Measurements from ENCODE around the gene ZNF28. TPM values are rescaled to one million over a fixed set of nuclear protein-coding genes. Genes with fewer than 3 reads are reported as not detected.
"Not testable (repeated sequence)": the region's sequence is repeated elsewhere in the genome, so short reads cannot be mapped to it uniquely, and the experiment has no call there.

The ZNF28 gene
- 16.6 and 20.4 TPM in 2 replicates for total RNA-seq
- long read RNA-seq, full-length matches to known transcripts: 7 of 25 reads
- long read RNA-seq, partial matches to known transcripts: 7 of 25 reads
- long read RNA-seq, other reads (novel, unspliced or antisense): 11 of 25 reads

DNA sequence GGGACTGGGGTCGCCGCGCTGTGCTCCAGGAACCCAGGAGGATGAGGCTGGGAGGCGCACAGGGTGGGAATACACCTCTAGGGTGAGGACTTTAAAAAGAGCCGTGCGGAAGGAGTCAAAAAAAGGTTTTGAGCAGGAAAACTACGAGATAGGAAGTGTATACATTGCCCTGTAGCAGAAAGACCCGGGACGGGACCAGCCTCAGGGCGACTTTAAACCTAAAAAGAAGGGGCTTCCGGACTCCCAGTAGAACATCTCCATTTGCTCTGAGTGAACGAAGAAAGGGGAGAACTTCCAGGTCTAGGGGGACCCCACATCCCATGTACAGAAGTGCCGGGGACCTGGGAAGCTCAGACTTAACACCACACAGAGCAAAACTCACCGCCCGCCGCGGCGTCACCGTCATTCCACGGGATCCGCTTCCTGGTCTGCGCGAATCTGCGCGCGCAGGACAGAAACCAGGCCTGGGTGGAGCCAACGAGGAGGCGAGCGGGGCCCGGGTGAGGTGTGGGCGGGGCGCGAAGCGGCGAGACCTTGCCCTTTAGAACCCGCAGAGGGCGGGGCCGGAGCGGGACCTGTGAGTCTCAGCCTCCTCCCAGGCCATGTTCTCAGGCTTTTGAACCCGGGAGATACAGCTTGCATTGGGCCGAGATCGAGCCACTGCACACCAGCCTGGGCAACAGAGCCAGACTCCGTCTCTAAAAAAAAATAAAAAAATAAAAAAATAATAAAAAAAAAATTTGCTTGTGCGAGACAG, at the start of gene ZNF28:
Gene ZNF28 (minus strand): TSS at position 430 of the 757 bp plus-strand sequence. CDS start 3,675 bp downstream, outside the sequence.
- peak; percentile 87 for DNase-seq (ENCODE audit: extremely low spot score, unreplicated experiment)
- peaks cover 14% of the 10 kb centered on the region for H3K36me3 Mint-ChIP-seq (ENCODE audit: unreplicated experiment)

DNA sequence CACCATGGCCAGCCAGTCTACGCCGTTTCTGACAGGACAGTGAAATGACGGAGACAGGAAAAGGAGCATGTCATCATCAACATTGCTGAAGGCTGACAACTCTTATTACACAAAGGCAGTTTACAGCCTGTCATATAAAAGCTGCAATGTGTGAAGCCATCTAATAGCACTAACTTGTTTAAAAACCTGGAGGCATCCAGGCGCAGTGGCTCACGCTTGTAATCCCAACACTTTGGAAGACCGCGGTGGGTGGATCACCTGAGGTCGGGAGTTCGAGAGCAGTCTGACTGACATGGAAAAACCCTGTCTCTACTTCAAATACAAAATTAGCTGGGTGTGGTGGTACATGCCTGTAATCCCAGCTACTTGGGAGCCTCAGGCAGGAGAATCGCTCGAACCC, 46.6 kb upstream of the ZNF28 start:
- not testable (repeated sequence) for H3K27me3 Mint-ChIP-seq (ENCODE audit: unreplicated experiment); H3K27ac Mint-ChIP-seq (ENCODE audit: unreplicated experiment); DNase-seq (ENCODE audit: extremely low spot score, unreplicated experiment); H3K36me3 Mint-ChIP-seq (ENCODE audit: unreplicated experiment); H3K4me1 Mint-ChIP-seq (ENCODE audit: unreplicated experiment); H3K4me3 Mint-ChIP-seq (ENCODE audit: unreplicated experiment)
- H3K9me3 Mint-ChIP-seq (ENCODE audit: unreplicated experiment): peaks cover 14% of the 10 kb centered on the region

More for the DNA sequence above, at the start of gene ZNF28:
- peak within 1 kb of the TSS; percentile 88 for H3K27ac Mint-ChIP-seq (ENCODE audit: unreplicated experiment)
- H3K4me1 Mint-ChIP-seq (ENCODE audit: unreplicated experiment); H3K27me3 Mint-ChIP-seq (ENCODE audit: unreplicated experiment); H3K9me3 Mint-ChIP-seq (ENCODE audit: unreplicated experiment): not testable (repeated sequence)
- H3K4me3 Mint-ChIP-seq (ENCODE audit: unreplicated experiment): peak within 1 kb of the TSS; percentile 87

DNA sequence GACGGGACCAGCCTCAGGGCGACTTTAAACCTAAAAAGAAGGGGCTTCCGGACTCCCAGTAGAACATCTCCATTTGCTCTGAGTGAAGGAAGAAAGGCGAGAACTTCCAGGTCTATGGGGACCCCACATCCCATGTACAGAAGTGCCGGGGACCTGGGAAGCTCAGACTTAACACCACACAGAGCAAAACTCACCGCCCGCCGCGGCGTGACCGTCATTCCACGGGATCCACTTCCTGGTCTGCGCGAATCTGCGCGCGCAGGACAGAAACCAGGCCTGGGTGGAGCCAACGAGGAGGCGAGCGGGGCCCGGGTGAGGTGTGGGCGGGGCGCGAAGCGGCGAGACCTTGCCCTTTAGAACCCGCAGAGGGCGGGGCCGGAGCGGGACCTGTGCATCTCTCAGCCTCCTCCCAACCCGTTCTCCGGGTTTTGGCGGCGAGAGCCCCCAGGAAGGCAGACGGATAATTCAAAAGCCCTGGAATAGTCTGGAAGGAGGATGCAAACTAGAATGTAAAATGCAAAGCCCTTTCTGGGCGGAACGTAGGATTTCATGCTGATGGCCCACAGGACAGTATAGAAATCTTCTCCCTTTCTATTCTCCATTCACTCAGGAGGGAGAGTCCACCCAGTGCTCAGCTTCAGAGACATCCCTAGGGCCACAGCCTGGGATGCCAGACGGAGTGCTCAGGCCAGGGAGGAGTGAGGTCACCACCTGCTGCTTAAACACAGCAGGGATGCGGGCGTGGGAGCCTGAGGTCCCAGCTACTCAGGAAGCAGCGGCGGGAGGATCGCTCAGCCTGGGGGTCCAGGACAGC, 36.2 kb upstream of the ZNF28 start, which contains the start of gene ZNF468:
Gene ZNF468 (minus strand): TSS at position 242 of the 814 bp plus-strand sequence. CDS start 3,347 bp downstream, outside the sequence.
- peak; percentile 92 for DNase-seq (ENCODE audit: extremely low spot score, unreplicated experiment)
- H3K9me3 Mint-ChIP-seq (ENCODE audit: unreplicated experiment): peaks cover 15% of the 10 kb centered on the region
- peak within 1 kb of the TSS; percentile 91 for H3K27ac Mint-ChIP-seq (ENCODE audit: unreplicated experiment)
- H3K4me1 Mint-ChIP-seq (ENCODE audit: unreplicated experiment): peaks cover 15% of the 10 kb centered on the region
- peak within 1 kb of the TSS; percentile 90 for H3K4me3 Mint-ChIP-seq (ENCODE audit: unreplicated experiment)
- not testable (repeated sequence) for H3K27me3 Mint-ChIP-seq (ENCODE audit: unreplicated experiment)
- H3K36me3 Mint-ChIP-seq (ENCODE audit: unreplicated experiment): peaks cover 19% of the 10 kb centered on the region

DNA sequence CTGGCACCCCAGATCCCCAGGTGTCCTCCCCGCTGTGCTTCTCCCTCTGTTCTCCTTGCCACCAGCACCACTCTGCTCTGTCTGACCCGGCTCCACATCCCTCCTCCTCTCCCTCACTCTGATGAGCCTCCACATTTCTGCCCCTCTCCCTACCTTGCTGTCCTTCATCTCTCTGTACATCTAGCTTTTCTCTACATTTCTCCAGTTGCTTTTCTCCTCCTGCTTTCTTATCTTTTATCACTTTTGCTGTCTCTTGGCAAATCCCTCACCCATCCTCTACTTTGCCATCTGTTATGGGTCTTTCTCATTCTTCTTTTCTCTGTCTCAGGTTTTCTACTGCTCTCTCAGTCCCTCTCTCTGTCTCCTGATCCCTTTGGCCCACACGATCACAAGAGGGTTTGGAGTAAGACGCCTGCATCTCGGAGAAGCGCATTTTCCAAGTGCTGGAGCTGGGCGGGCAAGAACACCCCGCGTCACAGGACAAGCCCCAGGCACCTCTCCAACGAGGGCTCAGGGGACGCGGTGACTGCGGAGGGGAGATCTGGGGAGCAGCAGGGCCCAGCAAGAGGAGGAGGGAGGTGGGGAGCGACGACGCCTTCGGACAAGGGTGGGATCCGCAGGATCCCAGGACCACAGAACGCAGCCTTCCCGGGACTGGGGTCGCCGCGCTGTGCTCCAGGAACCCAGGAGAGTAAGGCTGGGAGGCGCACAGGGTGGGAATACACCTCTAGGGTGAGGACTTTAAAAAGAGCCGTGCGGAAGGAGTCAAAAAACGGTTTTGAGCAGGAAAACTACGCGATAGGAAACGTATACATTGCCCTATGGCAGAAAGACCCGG, 35.3 kb upstream of the ZNF28 start:
- Mint-ChIP-seq H3K4me1 (ENCODE audit: unreplicated experiment) (peaks cover 15% of the 10 kb centered on the region), H3K4me3 (ENCODE audit: unreplicated experiment) (peak overlapping the region; percentile 90), H3K36me3 (ENCODE audit: unreplicated experiment) (peaks cover 22% of the 10 kb centered on the region), H3K27ac (ENCODE audit: unreplicated experiment) (peak overlapping the region; percentile 91)
- not testable (repeated sequence) for DNase-seq (ENCODE audit: extremely low spot score, unreplicated experiment); H3K27me3 Mint-ChIP-seq (ENCODE audit: unreplicated experiment); H3K9me3 Mint-ChIP-seq (ENCODE audit: unreplicated experiment)

DNA sequence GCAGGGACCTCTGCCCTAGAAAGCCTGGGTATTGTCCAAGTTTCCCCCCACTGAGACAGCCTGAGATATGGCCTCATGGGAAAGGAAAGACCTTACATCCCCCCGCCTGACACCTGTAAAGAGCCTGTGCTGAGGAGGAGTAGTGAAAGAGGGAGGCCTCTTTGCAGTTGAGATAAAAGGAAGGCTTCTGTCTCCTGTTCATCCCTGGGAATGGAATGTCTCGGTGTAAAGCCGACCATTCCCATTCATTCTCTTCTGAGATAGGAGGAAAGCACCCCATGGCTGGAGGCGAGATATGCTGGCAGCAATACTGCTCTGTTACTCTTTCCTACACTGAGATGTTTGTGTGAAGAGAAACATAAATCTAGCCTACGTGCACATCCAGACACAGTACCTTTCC, 25.9 kb upstream of the ZNF28 start:
- not testable (repeated sequence) for H3K4me3 Mint-ChIP-seq (ENCODE audit: unreplicated experiment); H3K27ac Mint-ChIP-seq (ENCODE audit: unreplicated experiment); H3K4me1 Mint-ChIP-seq (ENCODE audit: unreplicated experiment); DNase-seq (ENCODE audit: extremely low spot score, unreplicated experiment); H3K27me3 Mint-ChIP-seq (ENCODE audit: unreplicated experiment)
- Mint-ChIP-seq H3K9me3 (ENCODE audit: unreplicated experiment) (peaks cover 27% of the 10 kb centered on the region), H3K36me3 (ENCODE audit: unreplicated experiment) (peaks cover 79% of the 10 kb centered on the region)

DNA sequence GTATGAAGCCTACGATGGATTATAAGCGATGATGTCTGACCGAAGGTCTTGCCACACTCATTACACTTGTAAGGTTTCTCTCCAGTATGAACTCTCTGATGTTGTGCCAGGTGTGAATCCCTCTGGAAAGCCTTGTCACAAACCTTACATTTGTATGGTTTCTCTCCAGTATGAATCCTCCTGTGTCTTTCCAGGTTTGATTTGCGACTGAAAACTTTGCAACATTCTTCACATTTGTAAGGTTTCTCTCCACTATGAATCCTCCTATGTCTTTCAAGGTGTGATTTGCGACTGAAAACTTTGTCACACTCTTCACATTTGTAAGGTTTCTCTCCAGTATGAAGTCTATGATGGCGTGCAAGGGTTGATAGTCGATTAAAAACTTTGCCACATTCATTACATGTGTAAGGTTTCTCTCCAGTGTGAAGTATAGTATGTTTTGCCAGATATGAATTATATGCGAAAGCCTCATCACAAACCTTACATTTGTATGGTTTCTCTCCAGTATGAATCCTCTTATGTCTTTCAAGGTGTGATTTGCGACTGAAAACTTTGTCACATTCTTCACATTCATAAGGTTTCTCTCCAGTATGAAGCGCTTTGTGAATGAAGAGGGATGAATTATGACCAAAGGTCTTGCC, 19.5 kb upstream of the ZNF28 start:
- Mint-ChIP-seq H3K9me3 (ENCODE audit: unreplicated experiment) (peaks cover 66% of the 10 kb centered on the region), H3K36me3 (ENCODE audit: unreplicated experiment) (peaks cover 89% of the 10 kb centered on the region)
- DNase-seq (ENCODE audit: extremely low spot score, unreplicated experiment); H3K27me3 Mint-ChIP-seq (ENCODE audit: unreplicated experiment); H3K4me1 Mint-ChIP-seq (ENCODE audit: unreplicated experiment); H3K27ac Mint-ChIP-seq (ENCODE audit: unreplicated experiment); H3K4me3 Mint-ChIP-seq (ENCODE audit: unreplicated experiment): not testable (repeated sequence)

DNA sequence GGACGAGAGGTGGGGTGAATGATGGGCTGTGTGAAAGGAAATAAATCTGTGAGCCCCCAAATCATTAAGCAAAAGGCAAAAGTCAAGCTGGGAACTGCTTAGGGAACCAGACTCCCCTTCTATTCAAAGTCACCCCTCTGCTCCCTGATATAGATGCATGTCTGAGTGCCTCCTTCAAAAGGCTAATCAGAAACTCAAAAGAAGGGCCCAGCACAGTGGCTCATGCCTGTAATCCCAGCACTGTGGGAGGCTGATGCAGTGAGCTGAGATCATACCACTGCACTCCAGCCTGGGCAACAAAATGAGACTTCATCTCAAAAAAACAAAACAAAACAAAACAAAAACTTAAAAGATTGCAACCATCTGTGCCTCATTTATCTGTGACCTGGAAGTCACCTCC, 12.9 kb upstream of the ZNF28 start:
- H3K4me3 Mint-ChIP-seq (ENCODE audit: unreplicated experiment); H3K4me1 Mint-ChIP-seq (ENCODE audit: unreplicated experiment); H3K27me3 Mint-ChIP-seq (ENCODE audit: unreplicated experiment); DNase-seq (ENCODE audit: extremely low spot score, unreplicated experiment); H3K27ac Mint-ChIP-seq (ENCODE audit: unreplicated experiment): not testable (repeated sequence)
- peaks cover 27% of the 10 kb centered on the region for H3K36me3 Mint-ChIP-seq (ENCODE audit: unreplicated experiment)
- peaks cover 36% of the 10 kb centered on the region for H3K9me3 Mint-ChIP-seq (ENCODE audit: unreplicated experiment)

DNA sequence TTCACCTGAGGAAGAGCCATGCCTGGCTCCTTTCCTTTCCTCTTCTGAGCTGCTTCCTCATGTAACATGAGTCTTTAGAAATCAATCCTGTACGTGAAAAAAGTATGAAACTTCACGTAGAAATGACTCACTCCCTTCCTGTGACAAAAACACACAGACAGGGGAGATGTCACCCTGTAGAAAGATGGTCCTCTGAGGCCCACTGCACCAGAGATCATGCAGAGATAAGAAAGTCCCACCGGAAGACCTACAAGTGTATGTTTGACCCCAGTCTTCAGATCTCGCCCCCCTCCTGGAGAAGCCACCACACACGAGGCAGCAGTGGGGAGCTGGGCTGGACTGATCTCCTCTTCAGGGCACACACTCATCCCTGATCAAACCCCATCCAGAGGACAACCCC, 12.1 kb upstream of the ZNF28 start:
- not testable (repeated sequence) for H3K27me3 Mint-ChIP-seq (ENCODE audit: unreplicated experiment); H3K4me3 Mint-ChIP-seq (ENCODE audit: unreplicated experiment); H3K27ac Mint-ChIP-seq (ENCODE audit: unreplicated experiment); H3K4me1 Mint-ChIP-seq (ENCODE audit: unreplicated experiment); DNase-seq (ENCODE audit: extremely low spot score, unreplicated experiment)
- H3K9me3 Mint-ChIP-seq (ENCODE audit: unreplicated experiment): peaks cover 34% of the 10 kb centered on the region
- peaks cover 25% of the 10 kb centered on the region for H3K36me3 Mint-ChIP-seq (ENCODE audit: unreplicated experiment)

DNA sequence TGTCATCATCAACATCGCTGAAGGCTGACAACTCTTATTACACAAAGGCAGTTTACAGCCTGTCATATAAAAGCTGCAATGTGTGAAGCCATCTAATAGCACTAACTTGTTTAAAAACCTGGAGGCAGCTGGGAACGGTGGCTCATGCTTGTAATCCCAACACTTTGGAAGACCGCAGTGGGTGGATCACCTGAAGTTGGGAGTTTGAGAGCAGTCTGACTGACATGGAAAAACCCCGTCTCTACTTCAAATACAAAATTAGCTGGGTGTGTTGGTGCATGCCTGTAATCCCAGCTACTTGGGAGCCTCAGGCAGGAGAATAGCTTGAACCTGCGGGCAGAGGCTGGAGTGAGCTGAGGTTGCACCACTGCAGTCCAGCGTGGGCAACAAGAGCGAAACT, 8.4 kb upstream of the ZNF28 start:
- H3K36me3 Mint-ChIP-seq (ENCODE audit: unreplicated experiment); H3K4me3 Mint-ChIP-seq (ENCODE audit: unreplicated experiment); H3K4me1 Mint-ChIP-seq (ENCODE audit: unreplicated experiment); H3K27ac Mint-ChIP-seq (ENCODE audit: unreplicated experiment); H3K27me3 Mint-ChIP-seq (ENCODE audit: unreplicated experiment); DNase-seq (ENCODE audit: extremely low spot score, unreplicated experiment): not testable (repeated sequence)
- H3K9me3 Mint-ChIP-seq (ENCODE audit: unreplicated experiment): peaks cover 12% of the 10 kb centered on the region
